T-helper 1 cell (primary cell): ENCODE measurements around the gene CBL.
A peak's percentile ranks its signal among the peaks of the same experiment; 100 is the strongest.

Experiments used
- DNase-seq, 5 donors: peaks; one replicate each; pipeline ENCODE4 v3.0.0-alpha.2; 2012 to 2020

Gene CBL

DNA sequence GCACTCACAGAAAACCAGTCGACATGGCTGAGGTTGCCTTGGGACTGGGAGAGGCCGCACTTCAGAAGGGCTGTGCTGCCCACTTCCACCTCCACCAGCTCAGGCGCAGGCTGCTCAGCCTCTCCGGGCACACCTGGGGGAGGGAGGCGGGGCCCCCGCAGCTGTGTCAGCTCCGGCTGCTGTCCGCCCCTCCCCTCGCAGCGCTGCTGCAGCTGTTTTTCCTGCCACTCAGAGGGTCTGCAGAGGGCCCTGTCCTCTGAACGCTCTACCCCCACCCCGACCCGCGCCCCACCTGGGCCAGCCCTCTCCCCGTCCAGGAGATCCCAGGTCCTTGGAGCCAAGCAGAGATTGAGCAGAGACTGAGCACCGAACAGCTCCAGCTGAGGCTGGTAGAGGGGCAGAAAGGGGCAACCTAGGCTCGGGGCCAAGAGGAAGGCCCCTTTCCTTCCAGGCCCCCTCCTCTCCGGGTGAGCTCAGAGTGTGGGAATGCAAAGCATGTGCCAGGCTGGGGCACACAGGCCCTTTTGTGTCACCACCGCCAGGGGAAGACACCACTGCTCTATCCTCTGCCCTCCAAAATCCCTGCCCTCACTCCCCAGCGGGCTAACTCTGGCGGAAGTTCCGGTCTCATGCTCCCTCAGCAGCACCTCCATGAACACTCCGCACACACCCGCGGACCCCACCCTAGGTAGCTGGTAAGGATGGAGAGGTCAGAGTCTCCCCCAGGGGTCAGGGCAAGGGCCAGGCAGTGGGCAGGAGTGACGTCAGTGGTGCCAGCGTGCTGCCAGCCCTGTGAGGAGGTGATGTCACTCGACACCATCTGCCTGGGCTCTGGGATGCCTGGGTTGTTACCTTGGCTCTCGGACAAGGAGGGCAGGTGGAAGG, 109.2 kb downstream of the CBL start:
- peak in 2 of 5 donors; percentile 38 to 44 for DNase-seq

DNA sequence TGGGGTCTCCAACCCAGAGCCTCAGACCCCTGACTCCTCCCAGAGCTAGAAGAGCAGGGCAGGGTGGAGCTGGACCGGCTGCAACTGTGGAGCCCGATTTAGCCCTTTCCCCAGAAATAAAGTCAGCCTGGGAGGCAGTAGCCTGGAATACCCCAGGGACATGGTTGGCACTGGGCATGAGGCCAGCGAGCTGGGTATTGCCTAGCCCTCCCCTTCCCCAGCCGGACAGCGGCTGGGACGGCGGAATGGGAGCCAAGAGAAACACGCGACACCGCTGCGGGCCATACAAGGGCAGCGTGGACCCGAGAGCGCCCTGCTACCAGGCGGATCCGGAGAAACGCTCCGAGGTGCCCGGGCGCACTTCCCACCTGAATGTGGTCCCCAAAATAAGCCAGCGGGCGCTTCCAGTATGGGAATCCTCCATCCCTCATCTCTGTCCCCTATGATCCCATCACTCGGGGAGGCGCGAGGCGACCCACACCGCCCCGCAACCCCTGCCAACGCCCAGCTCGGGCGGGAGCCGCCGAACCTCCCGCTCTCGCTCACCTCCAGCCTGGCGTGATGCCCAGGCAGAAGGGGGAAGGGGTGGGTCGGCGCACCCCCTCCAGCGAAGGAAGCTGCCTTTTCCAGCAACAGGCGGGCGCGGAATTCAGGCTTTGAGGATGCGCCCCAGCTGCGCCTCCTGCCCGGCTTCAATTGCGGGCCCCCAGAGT, 110.0 kb downstream of the CBL start:
- no peak for DNase-seq

DNA sequence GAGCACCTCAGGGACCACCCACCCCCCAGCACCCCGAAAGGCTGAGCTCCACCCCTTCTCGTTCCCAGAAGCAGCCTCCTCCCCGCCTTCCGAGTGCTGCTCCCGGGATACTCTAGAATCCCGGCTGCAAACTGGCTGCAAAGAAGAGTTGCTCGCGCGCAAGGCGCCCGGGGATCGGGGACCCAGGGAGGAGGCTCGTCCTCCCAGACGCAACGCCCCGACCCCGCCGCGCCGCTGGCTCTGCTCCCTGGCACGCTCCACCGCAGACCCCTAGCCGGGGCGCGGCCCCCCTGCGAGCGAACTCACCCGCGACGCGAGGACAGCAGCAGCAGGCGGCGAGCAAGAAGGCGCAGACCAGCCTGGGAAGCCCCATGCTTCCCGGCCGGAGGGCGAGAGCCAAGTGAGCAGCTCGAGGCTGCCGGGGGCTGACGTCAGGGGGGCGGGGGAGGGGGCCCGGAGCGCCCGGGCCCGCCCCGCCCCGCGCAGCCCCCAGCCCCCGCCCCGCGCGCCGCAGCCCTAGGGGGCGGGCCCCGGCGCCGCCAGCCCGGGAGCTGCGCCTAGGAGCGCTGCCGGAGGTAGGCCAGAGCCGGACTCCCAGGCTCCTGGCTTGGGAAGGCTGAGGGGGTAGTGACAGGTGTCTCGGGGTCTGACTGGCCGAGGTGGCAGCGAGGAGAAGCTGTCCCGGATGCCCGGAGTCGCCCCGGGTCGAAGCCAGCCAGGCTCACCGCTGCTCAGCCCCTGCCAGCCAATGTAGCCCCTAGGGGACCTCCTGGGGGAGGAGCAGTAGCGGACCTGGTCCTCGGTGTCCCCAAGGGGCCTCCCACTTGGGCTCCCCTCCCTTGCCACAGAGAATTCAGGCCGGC, 110.8 kb downstream of the CBL start, which contains the start of gene MCAM:
Gene MCAM (minus strand): TSS at position 402 of the 863 bp plus-strand sequence. CDS start 29 bp downstream, at position 373.
- DNase-seq = no peak

DNA sequence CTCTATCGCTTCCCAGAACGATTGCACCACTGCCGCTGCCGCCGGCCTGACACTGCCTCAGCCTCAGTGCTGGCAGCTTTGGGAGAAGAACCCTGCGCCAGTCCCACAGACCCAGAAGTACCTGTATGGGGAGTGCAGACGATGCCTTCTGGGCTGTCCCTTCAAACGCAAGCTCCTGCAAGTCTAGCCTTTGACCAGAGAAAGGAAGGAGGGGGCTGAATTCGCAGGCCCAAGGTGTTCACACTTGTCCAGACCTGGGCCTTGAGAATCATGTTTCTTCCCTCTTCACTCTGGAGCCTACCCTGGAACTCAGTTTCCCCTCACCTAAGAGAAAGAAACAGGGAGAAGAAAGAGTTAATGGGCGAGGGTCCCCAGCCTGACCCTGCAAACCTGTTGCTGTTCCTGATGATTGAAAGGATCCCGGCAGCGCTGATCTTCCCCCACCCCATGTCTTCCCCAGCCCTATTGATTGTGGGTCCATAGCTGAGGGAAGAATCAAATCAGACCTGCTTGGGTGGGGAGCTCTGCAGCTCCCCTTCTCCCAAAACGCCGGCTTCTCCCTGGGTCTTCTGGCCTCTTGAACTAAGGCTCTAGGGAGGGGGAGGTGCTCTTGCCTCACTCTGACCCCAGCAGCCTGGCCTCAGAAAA, 111.6 kb downstream of the CBL start:
- DNase-seq = no peak

DNA sequence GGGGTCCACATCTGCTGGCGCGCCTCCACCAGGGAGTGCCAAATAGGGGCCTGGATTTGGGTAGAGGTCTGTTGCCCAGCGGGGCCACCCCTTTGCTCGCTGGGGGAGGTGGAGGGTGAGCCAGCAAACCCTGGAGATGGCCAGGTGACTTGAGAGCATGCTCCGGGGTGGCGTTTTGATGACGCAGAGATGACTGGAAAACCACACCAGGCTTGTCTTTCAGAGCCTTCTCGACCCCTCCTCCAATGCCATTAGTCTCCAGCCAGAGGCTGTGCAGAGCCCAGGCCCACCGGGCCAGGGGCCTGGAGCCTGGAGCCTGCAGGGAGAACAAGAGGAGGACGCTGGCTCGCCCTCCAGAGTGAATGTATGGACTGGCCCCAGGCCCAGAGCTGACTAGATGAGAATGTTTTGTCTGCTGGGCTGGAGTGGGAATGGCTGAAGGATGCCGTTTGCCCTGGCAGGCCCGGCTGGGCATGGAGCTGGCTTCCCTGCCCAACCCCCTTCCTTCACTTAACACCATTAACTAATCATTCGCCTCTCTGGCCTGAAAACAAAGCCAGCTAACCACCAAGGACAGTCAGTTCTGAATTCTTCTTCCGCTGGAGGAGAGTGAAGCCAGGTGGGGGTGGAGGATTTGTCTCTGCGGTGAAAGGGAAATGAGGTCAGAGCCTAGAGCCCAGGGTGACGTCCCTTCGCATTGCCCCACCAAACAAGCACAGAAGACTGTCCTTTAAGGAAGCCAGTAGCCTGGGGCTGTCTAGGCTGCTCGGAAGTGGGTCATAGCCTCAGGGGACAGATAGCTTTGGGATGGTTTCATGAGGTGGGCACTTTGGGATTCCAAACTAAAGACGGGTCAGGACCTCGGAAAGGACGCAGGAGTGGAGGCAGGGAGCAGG, 112.3 kb downstream of the CBL start:
- peak in 1 of 5 donors; percentile 63 for DNase-seq

DNA sequence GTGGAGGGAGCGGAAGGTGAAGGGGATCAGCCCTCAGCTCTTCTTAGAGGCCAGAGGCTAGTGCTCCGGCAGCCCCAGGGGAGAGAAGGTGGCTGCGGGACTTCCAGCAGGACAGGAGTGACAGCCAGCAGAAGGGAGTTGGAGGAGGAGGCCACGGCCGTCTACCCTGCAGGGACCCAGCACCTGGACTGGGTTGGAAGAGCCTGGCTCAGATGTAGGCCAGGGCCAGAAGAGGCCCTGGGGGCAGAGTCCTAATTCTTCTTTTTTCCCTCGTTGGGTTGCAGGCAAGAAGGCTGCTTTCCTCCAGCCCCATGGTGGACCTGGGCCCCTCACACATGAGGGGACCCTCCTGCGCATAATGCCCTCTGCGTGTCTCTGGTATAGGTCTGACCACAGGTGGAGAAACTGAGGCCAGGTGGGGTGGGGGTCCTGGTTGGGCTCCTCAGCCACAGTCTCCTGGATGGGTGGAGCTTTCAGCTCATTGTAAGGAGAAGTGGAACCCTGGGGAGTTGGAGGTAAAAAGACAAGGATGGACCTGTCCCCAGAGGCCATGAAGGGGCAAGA, 113.1 kb downstream of the CBL start:
- no peak for DNase-seq

DNA sequence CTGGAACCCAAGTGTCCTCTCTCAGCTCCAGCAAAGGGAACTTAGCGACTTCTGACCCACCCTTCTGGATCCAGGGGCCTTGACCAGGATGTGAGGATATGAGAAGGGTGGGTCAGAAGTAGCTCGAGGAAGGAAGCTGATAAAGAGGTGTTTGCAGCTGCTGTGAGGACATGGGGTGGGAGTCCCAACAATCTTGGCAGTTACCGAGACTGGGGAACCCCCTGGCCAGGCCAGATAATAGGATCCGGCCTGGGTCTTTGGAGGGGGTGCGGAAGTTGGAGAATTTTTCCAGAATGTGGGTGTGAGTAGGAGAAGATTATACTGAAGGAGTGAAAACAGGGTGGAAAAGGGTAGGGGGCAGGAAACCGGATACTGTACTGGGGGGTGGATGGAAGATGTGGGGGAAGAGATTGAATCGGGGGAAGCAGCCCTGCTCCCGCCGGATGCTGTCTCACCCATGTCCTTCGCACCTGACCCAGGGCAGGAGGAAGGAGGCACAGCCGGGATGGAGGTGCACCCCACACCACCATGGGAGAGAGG, 113.6 kb downstream of the CBL start:
- DNase-seq = no peak

DNA sequence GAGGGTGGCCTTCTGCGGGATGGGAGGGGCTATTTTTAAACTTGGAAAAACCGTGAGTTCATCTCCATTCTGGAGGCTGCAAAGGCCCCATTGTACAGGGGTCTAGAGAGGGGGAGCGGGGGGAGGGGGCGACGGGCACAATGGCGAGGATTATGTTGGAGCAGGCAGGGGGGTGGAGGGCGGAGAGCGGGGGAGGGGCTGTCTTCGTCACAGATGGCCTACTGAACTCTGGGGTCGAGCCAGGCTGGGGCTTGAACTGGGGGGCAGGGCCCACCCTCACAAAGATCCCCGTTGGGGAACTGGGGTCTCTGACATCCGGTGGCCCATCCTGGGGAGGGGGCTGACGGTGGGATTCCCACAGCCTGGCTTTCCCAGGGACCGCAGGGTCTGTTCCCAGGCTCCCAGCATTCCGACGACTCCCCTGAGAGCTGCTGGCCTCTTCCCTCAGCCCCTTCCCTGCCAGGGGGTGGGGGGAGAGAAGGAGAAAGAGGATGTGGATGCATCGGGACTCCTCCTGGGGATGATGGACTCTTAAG, 114.2 kb downstream of the CBL start:
- no peak for DNase-seq

DNA sequence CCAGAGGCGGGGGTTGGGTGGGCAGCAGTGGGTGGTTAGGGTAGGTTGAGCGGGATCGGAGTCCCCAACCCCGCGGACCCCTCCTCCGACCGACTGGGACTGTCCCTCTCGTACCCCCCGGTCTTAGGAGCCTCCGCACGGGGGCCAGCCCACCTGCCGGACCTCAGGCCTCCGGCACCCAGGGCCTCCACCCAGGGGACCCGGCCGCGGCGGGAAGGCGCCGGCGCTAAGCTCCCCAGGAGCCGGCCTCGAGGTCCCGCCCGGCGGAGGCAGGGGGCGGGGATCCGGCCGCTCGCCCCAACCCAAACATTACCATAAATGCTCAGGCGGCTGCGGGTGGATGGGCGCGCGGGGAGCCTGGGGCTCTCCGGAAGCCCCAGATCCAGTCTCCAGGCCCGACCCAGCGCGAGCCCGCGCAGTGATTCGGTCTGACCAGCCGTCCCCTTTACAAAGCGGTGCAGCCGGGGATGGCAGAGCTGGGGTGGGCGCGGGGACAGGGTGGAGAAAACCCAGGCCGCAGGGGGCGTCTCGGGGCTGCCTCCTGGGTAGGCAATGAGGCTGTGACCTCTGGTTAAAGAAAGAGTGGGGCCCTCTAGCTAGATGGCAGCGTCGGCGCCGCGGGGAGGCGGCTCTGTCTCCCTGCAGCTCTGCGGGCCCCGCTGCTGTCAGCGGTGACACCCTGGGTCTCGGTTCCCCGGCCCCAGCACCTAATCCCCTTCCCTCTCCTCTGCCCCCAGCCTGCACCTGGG, 114.8 kb downstream of the CBL start:
- peak in 2 of 5 donors; percentile 31 to 79 for DNase-seq

DNA sequence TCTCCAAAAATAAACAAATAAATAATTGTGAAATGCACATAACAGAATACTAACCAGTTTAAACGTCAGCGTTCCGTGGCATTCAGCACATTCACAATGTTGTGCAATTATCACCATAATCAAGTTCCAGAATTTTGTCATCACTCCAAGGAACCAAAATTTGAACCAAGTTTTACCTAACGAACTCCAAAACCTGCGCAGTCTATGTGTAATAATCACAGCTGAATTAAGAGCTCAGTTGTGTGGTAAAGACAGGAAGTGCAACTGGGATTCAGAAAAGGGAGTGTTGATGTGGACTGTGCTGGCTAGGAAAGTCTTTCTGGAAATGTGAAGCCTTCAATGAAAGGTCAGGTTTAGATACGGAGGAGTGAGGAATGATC, 116.2 kb downstream of the CBL start:
- DNase-seq = no peak

DNA sequence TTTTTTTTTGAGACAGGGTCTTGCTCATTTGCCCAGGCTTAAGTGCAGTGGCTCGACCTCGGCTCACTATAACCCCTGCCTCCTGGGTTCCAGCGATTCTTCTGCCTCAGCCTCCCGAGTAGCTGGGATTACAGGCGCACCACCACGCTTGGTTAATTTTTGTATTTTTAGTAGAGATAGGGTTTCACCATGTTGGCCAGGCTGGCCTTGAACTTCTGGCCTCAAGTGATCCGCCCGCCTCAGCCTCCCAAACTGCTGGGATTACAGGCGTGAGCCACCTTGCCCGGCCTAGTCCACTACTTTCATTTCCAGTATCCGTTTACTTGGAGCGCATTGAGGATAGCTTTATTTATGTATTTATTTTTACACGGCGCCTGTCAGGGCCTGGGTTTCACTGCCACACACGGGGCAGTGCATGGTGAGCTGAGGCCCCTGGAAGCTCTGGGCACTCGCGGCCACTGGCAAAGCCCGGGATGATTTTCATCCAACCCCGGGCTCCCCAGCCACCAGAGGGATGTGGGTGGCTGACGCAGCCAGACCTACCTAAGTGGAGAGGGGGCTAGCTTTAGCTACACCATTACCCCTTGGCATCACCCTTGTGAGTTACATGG, 116.9 kb downstream of the CBL start:
- no peak for DNase-seq

DNA sequence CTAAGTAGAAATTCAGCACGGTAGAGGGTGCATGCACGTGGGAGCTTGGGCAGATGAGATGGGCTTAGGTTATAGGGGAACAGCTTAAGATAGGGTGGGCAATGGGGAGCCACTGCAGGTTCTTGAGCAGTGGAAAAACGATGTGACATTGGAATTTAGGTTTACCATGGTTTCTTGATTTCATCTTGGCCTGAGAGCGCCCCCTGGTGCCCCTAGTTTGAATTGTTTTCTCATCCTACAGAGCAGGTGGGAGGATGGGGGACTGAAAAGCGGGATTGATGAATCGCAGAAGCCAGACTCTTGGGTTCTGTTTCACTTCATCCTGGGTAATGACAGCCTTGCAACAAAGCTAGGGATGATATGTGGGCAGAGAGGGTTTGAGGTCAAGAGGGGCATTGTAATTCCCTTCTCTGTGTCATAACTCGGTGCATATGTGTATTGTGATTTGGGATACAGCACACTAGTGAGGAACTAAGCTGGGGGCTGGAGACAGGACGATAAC, 117.4 kb downstream of the CBL start:
- peak in 4 of 5 donors; percentile 59 to 79 (median 68) for DNase-seq

DNA sequence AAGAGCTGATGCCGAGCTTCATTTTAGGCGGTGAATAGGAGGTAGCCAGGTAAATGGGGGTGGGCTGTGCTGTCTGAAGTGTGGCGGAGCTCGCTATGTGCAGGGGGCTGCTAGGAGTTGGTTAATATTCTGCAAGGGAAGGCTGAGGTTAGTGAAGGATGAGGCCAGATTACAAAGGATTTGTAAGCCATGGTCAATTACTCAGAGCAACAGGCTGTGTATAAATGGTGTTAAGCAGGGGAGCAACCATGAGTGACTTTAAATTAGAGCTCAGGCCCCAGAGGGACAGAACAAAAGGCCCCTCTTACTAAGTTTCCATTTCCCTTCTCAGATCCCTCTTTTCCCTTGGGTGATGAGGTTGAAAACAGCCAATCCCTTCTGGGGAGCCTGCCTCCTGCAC, 118.0 kb downstream of the CBL start:
- DNase-seq = no peak

DNA sequence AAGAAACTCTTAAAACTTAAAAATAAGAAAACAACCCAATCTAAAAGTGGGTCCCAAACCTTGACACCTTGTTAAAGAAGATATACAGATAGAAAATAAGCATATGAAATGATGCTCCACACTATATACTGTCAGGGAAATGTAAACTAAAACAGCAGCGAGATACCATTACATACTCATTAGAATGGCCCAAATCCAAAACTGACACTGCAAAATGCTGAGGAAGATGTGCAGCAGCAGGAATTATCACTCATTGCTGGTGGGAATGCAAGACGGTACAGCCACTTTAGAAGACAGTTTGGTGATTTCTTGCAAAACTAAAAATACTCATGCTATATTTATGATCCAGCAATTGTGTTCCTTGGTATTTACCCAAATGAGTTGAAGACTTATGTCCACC, 123.2 kb downstream of the CBL start:
- no peak for DNase-seq

DNA sequence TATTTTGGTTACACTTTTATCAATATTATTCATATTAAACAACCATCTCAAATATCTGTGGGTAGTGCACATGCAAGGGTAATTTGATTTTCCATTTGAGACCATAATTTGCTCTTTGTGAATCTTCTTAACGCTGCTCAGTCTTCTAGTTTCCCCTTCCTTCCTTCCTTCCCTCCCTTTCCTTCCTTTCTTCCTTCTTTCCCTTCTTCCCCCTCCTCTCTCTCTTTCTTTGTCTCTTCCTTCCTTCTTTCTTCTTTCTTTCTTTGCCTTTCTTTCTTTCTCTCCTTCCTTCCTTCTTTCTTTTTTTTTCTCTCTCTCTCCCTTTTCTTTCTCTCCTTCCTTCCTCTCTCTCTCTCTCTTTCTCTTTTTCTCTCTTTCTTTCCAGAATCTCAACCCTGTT, 124.1 kb downstream of the CBL start:
- DNase-seq = no peak

DNA sequence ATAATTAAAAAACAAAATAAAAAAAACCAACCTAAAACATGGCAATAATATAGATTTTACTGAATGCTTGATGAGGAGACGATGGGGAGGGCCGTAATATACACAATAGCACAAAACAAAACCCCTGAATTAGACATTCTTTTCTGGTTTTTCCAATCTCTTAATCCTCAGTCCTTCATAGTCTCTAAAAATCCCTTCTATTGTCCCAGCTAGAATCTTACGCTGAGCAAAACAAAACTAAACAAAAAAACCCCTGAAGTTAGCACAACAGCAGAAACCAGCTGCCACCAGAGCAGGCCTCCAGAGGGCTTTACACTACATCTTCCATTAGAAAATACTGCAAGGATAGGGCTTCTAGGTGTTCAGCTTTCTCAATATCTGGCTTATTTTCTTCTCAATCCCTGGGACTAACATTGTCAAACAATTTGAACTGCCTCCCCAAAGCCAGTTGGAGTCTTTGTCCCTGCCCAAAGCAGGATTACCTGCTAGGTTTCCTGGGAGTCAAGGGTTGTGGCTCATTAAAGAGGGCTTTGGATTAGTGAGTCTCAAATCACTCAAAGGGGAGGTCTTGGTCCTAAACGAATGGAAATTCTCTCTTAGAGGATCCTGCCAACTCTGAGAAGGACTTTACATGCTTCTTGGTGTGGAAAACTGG, 126.1 kb downstream of the CBL start:
- DNase-seq = no peak

DNA sequence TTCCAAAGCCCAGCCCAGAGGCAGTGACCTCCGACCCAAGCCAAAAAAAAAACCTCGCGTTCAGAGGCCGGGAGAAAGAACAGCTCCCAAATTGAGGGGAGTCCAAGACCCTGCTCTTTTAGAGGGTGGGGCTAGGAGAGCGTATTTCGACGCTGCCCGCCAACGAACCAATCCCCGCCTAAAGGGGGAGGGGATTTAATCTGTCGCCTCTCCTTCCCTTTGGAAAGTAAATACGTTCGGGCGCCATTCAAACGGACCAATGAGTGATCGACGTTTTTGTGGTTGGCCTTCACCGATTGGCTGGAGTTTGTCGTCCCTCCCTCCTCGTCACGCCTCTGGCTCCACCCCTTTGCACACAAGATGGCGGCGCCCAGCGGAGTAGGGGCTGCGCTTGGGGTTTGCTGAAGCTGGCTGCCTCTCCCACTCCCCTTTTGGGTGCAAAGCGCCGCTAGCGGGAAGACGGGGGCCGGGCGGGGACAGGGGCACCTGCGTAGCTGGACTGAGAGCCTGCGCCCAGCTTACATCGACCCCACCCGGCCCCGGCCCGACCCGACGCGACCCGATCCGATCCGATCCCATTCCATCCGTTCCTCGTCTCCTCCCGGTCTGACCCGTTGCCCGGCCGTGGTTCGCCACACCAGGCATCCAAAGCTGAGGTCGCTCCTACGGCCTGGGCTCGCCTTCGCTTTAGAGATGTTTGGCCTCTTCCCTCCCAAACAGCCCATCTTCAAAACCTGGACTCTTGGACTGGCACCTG, 128.2 kb downstream of the CBL start, which contains the start of gene RNF26:
Gene RNF26 (plus strand): TSS at position 354 of the 757 bp plus-strand sequence. CDS start 596 bp downstream, outside the sequence.
- peak; percentile 85 to 97 (median 91) for DNase-seq
